Tibial nerve (tissue), 4 donors: ENCODE results near the gene PLA2G15.

Experiments used
- CTCF ChIP-seq, 5 experiments: fragments of 200-600 bp in 3 of 5; fragments of 450-650 bp in 2 of 5; sonication (generic) in 3 of 5; IDR thresholded peaks; one replicate each; pipeline ENCODE4 v1.5.1; 2016 to 2019; ENCODE audit warnings: antibody characterized with exemption in 5 of 5, mild to moderate bottlenecking in 3 of 5, moderate library complexity in 2 of 5
- EP300 ChIP-seq, 2 donors: sonication (generic); formaldehyde crosslinking; IDR thresholded peaks; one replicate each; pipeline ENCODE4 v1.6.1; 2017; ENCODE audit warnings: antibody characterized with exemption in 2 of 2, mild to moderate bottlenecking in 1 of 2
- POLR2A ChIP-seq, 2 donors: fragments of 450-650 bp; IDR thresholded peaks; one replicate each; pipeline ENCODE4 v1.6.1; 2017; ENCODE audit warnings: antibody characterized with exemption in 2 of 2, mild to moderate bottlenecking in 2 of 2, moderate library complexity in 2 of 2

DNA sequence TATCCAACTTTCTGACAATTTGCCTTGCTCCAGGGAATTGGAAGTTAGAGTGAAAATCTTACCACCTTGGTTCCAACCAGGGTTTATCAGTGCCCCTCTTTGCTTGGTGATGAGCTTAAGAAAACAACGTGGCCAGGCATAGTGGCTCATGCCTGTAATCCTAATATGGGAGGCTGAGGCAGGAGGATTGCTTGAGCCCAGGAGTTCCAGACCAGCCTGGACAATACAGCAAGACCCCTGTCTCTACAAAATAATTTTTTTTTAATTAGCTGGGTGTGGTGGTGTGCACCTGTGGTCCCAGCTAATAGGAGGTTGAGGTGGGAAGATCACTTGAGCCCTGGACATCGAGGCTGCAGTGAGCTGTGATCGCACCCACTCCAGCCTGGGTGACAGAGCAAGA is 40.5 kb downstream of the PLA2G15 start:
- TF ChIP-seq CTCF (IDR thresholded peaks at IDR 0.05) = no peak
- TF ChIP-seq EP300 (IDR thresholded peaks at IDR 0.05) = no peak
- no peak for TF ChIP-seq POLR2A (IDR thresholded peaks at IDR 0.05)
